ENCODE measurements around the gene SLC35G4.

DNA sequence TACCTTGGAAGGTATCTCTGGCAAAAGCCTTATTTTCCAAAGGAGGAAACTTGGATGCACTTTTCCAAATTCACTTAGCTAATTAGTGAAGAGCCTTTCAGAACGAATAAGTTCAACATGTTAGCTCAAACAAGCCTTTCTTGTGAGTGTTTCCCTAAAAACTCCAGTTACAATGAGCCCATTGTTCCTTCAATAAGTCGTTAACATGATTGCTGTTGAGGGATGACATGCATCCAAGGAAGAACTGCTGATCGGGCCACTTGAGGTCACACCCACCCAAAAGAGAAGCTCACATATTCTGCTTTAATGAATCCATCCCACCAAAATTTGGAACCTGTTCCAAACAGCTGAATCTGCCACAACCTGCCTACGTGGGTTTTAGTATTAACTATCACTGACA is 48.1 kb upstream of the SLC35G4 start:
- TF ChIP-seq EZH2 (optimal IDR thresholded peaks at IDR 0.05; ENCODE audit: low read depth, low read length) (no peak), EZH2phosphoT487 (IDR thresholded peaks at IDR 0.05; ENCODE audit: low read length) (no peak)
- TF ChIP-seq, protein P1, sequence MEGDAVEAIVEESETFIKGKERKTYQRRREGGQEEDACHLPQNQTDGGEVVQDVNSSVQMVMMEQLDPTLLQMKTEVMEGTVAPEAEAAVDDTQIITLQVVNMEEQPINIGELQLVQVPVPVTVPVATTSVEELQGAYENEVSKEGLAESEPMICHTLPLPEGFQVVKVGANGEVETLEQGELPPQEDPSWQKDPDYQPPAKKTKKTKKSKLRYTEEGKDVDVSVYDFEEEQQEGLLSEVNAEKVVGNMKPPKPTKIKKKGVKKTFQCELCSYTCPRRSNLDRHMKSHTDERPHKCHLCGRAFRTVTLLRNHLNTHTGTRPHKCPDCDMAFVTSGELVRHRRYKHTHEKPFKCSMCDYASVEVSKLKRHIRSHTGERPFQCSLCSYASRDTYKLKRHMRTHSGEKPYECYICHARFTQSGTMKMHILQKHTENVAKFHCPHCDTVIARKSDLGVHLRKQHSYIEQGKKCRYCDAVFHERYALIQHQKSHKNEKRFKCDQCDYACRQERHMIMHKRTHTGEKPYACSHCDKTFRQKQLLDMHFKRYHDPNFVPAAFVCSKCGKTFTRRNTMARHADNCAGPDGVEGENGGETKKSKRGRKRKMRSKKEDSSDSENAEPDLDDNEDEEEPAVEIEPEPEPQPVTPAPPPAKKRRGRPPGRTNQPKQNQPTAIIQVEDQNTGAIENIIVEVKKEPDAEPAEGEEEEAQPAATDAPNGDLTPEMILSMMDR (IDR thresholded peaks at IDR 0.05; ENCODE audit: low read length) = no peak
